HG03196 (cell line): ENCODE measurements around the gene CLIC4.
"Not testable (repeated sequence)": the region's sequence is repeated elsewhere in the genome, so short reads cannot be mapped to it uniquely, and the experiment has no call there.

Source experiments
- ATAC-seq: cut with Tn5 transposase; IDR thresholded peaks from one replicate; pipeline ENCODE4 v1.9.1; 2021; ENCODE audit not compliant: unreplicated experiment

CLIC4 gene

GRCh38 chr1:24743404-24744211 lies 1.6 kb upstream of the CLIC4 start:
- no peak for ATAC-seq

- ATAC-seq, result peak; percentile 6
Measured at GRCh38 chr1:24745711-24746413, 615 bp downstream of the CLIC4 start.

GRCh38 chr1:24748191-24749121 lies 3.2 kb downstream of the CLIC4 start:
- ATAC-seq, result no peak

- no peak for ATAC-seq
Measured at GRCh38 chr1:24749252-24749651, 4.0 kb downstream of the CLIC4 start.

- ATAC-seq, result no peak
Measured at GRCh38 chr1:24749886-24750285, 4.6 kb downstream of the CLIC4 start.

GRCh38 chr1:24751833-24752232 lies 6.6 kb downstream of the CLIC4 start:
- no peak for ATAC-seq

- ATAC-seq, result no peak
Measured at GRCh38 chr1:24752305-24752704, 7.1 kb downstream of the CLIC4 start.

- no peak for ATAC-seq
Measured at GRCh38 chr1:24754229-24754628, 9.0 kb downstream of the CLIC4 start.

GRCh38 chr1:24755323-24755722 lies 10.1 kb downstream of the CLIC4 start:
- ATAC-seq, result not testable (repeated sequence)

- no peak for ATAC-seq
Measured at GRCh38 chr1:24756395-24756794, 11.1 kb downstream of the CLIC4 start.

- no peak for ATAC-seq
Measured at GRCh38 chr1:24759492-24759891, 14.2 kb downstream of the CLIC4 start.

- no peak for ATAC-seq
Measured at GRCh38 chr1:24761582-24761981, 16.3 kb downstream of the CLIC4 start.

GRCh38 chr1:24762133-24762676 lies 17.0 kb downstream of the CLIC4 start:
- no peak for ATAC-seq

- no peak for ATAC-seq
Measured at GRCh38 chr1:24763671-24764070, 18.4 kb downstream of the CLIC4 start.

GRCh38 chr1:24764439-24764838 lies 19.2 kb downstream of the CLIC4 start:
- no peak for ATAC-seq

- no peak for ATAC-seq
Measured at GRCh38 chr1:24764848-24765247, 19.6 kb downstream of the CLIC4 start.

GRCh38 chr1:24765308-24765988 lies 20.2 kb downstream of the CLIC4 start:
- ATAC-seq, result no peak

GRCh38 chr1:24767351-24767750 lies 22.1 kb downstream of the CLIC4 start:
- no peak for ATAC-seq

GRCh38 chr1:24768873-24769605 lies 23.8 kb downstream of the CLIC4 start:
- no peak for ATAC-seq
